Superior temporal gyrus (tissue), 1 donor: Measurements from ENCODE around the gene SULT6B1.
"Not testable (repeated sequence)": the region's sequence is repeated elsewhere in the genome, so short reads cannot be mapped to it uniquely, and the experiment has no call there.

ENCODE experiments used
- DNase-seq: peaks from one replicate; pipeline ENCODE4 v3.0.0-alpha.2; 2016; ENCODE audit errors: extremely low spot score

The SULT6B1 gene

DNA sequence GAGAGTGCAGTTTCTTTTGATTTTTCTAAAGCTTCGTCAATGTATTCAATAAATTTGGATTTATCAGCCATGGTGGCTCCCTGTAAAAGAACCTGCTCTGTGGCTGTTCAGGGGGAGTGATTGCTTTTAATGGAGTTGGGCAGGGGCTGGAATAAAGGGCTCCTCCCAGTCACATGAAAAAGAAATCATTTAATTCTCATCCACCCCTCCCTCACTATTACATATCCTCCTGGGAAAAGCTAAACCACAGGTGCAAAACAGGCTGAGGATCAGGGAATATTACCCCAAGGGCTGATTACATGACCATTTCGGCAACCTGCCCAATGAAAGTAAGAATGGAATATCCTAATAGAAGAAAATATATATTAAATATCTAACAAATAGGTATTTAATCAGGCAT, at the start of gene SULT6B1:
SULT6B1 (minus strand) TSS at position 101 of the 400 bp plus-strand sequence; CDS start at position 71, 30 bp downstream.
- DNase-seq, result no peak

DNA sequence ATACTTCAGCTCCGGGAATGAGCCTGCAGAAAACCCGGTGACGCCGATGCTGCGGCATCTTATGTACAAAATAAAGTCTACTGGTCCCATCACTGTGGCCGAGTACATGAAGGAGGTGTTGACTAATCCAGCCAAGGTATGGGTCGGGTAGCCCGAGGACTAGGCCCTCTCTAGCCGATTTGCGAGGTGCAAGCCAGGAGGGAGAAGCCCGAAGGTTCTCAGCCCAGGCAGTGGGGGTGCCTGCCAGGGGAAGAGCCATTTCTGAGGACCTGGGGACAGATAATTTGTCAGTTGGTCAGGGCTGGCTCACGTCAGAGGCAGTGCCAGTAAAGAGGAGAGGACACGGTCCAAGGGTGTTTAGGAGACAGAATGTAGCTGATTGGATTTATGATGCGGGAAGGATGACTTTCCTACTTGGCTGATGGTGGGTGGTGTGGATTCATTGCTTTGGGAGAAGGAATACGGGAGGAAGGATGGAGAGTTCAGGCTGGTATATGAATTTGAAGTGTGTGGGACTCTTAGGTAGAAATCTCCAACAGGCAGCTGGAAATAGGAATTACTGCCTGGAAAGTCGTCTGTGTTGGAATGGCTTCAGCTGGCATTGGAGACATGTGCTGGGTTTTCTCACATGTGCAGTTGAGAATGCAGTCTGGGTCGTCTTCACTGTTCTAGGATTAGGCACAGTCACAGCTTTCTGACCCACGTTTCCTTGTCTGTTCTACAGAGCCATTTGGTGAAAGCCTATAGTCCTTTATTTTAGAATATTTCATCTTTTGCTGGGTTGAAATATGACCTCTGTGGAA, 43.9 kb upstream of the SULT6B1 start:
- DNase-seq, result no peak

- DNase-seq, result peak; percentile 97
Observed at GRCh38 chr2:37231241-37232130, 43.0 kb upstream of the SULT6B1 start, which contains the start of the genes CEBPZ and NDUFAF7. Gene CEBPZ (minus strand): TSS chr2:37231596. CDS start chr2:37231567, 29 bp downstream. Gene NDUFAF7 (plus strand): TSS chr2:37231658. CDS start chr2:37231706, 48 bp downstream.

GRCh38 chr2:37230581-37230980, 42.1 kb upstream of the SULT6B1 start:
- DNase-seq, result no peak

- no peak for DNase-seq
Observed at GRCh38 chr2:37228788-37229187, 40.3 kb upstream of the SULT6B1 start.

- no peak for DNase-seq
Observed at GRCh38 chr2:37226863-37227262, 38.4 kb upstream of the SULT6B1 start.

DNA sequence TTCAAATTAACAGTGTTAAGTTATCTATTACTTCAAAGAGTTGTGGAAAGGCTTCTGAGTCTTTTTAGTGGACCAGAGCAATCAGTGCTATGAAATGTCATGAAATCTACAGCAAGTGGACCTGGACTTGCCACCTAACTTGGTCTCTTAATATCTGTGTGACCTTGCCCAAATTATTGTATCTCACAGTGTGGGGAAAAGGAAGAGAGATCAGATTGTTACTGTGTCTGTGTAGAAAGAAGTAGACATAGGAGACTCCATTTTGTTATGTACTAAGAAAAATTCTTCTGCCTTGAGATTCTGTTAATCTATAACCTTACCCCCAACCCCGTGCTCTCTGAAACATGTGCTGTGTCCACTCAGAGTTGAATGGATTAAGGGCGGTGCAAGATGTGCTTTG, 36.7 kb upstream of the SULT6B1 start:
- DNase-seq, result not testable (repeated sequence)

- DNase-seq, result no peak
Observed at GRCh38 chr2:37224063-37224462, 35.6 kb upstream of the SULT6B1 start.

- no peak for DNase-seq
Observed at GRCh38 chr2:37223131-37223530, 34.7 kb upstream of the SULT6B1 start.

GRCh38 chr2:37219046-37219445, 30.6 kb upstream of the SULT6B1 start:
- no peak for DNase-seq

DNA sequence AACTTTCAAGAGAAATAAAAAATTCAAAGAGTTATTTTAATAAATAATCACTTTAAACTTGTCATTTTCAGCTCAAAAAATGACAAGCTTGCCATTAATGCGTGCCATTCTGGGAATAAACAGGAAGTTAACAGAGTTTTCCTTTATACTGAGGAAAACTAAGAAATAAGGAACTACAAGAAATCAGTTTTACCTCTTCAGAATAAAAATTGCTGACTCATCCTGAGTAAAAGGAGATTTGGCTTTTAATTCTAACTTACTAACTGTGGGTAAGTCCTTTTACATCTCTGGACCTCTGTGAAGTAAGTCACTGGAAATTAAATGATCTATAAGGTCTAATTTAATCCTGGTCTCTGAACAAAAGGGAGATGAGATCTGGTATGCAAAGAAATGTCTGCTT, 26.8 kb upstream of the SULT6B1 start:
- no peak for DNase-seq

- no peak for DNase-seq
Observed at GRCh38 chr2:37211939-37212338, 23.5 kb upstream of the SULT6B1 start.

GRCh38 chr2:37211212-37211611, 22.7 kb upstream of the SULT6B1 start:
- no peak for DNase-seq

GRCh38 chr2:37206760-37207159, 18.3 kb upstream of the SULT6B1 start:
- DNase-seq, result not testable (repeated sequence)

GRCh38 chr2:37205689-37206341, 17.3 kb upstream of the SULT6B1 start:
- no peak for DNase-seq

DNA sequence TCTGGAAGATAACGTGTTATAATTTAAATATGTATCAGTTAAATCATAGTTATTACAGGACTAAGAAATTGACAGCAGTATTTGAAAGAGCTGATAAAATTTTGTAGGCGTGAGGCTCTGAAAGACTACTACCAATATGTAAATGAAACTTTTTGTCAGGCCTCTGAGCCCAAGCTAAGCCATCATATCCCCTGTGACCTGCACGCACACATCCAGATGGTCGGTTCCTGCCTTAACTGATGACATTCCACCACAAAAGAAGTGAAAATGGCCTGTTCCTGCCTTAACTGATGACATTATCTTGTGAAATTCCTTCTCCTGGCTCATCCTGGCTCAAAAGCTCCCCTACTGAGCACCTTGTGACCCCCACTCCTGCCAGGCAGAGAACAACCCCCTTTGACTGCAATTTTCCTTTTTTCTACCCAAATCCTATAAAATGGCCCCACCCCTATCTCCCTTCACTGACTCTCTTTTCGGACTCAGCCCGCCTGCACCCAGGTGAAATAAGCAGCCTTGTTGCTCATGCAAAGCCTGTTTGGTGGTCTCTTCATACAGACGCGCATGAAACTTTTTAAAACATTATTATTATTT, 16.7 kb upstream of the SULT6B1 start:
- not testable (repeated sequence) for DNase-seq

DNA sequence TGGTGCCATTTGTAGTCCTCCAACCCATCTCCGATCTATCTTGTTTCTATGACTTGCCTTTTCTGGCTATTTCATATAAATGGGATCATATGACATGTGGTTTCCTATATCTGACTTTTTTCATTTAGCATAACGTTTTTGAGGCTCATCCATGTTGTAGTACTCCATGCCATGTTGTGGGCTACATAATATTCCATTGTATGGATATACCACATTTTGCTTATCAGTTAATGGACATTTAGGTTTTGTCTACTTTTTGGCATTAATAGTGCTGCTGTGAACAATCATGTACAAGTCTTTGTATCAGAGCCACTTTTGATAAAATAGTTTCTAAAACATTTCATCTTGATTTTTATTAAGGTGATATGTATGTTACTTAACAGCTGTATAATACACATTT, 15.2 kb upstream of the SULT6B1 start:
- no peak for DNase-seq

DNA sequence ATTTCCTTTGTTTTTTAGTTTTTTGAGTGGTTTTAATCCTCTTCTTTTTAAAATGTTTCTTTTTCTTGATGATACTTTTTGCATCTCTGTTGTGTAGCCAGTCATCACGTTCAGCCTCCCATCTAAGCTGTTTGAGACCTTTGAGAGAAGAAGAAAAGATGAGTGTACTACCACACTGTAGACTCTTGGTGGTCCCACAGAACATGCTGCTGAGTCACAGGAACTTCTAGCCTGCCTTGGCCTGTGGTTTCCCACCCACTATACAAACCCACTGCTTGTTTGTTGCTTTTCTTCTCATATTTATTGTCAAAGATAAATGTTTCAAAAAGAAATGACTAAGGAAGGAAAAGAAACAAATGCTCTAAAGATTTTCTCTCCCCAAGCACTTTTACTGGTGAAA, 13.3 kb upstream of the SULT6B1 start:
- no peak for DNase-seq

DNA sequence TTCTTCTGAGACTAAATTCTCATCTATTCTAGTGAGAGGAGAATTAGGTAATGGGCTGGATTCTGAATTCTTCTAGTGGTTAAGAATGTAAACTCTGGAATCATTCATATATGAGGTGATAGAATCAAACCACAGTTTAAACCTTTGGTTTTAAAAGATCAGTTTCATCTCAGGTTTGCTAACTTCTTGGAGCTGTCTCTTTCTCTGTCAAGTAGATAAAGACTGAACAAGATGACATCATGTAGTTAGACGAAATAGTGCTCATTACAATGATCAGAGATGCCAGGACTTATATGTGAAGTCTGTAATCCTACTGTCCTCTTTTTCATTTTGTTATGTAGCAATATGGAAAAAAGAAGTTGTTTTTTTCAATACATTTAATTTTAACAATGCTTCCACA, 12.7 kb upstream of the SULT6B1 start:
- DNase-seq, result no peak

DNA sequence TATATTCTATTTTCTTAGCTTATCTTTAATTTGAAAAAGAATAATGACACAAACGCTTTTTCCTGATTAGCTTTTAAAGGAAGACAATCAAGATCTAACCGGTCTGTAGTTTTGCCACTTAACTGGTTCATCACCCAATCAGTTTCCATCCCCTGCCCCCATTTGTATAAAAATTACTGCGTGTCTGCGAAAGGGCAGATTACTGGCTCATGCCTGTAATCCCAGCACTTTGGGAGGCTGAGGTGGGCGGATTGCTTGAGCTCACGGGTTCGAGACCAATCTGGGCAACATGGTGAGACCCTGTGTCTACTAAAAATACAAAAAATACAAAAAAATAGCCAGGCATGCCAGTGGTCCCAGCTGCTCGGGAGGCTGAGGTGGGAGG, 10.2 kb upstream of the SULT6B1 start:
- DNase-seq, result no peak

GRCh38 chr2:37196320-37197195, 8.1 kb upstream of the SULT6B1 start, which contains the start of gene CEBPZOS:
Gene CEBPZOS (plus strand): TSS chr2:37196496. CDS start chr2:37199705, 3,209 bp downstream.
- DNase-seq, result peak; percentile 89
